Lung (tissue), 12 donors: ENCODE results near the gene SLC18A2. TPM values are rescaled to one million over a fixed set of nuclear protein-coding genes. Genes with fewer than 3 reads are reported as not detected.

Experiments used
- ATAC-seq: fragments of 200-7000 bp; cut with Tn5 transposase; one replicate; pipeline ENCODE4 v1.9.1; 2020; ENCODE audit warnings: moderate number of reproducible peaks; ENCODE audit not compliant: insufficient read depth, low FRiP score
- DNase-seq, 3 donors: peaks; one replicate each; pipeline ENCODE4 v3.0.0-alpha.2; 2013 to 2017
- H3K27ac ChIP-seq, 2 donors: one replicate each; pipeline ENCODE4 v1.5.1; 2013; ENCODE audit warnings: mild to moderate bottlenecking in 2 of 2, moderate library complexity in 2 of 2, control low read depth in 1 of 2, inconsistent platforms in 1 of 2, low read depth in 1 of 2, low read length in 1 of 2
- H3K27me3 ChIP-seq, 3 donors: one replicate each; pipeline ENCODE4 v1.5.1; 2013; ENCODE audit warnings: low read length in 2 of 3; ENCODE audit not compliant: control insufficient read depth in 3 of 3, insufficient read depth in 3 of 3
- H3K36me3 ChIP-seq, 4 donors: one replicate each; pipeline ENCODE4 v1.5.1; 2013; ENCODE audit warnings: low read length in 4 of 4, mild to moderate bottlenecking in 1 of 4, moderate library complexity in 1 of 4; ENCODE audit not compliant: control insufficient read depth in 4 of 4, insufficient read depth in 4 of 4
- H3K4me1 ChIP-seq, 5 donors: one replicate each; pipeline ENCODE4 v1.5.1; 2013; ENCODE audit warnings: low read length in 5 of 5, mild to moderate bottlenecking in 2 of 5, moderate library complexity in 1 of 5; ENCODE audit not compliant: control insufficient read depth in 5 of 5, insufficient read depth in 5 of 5
- H3K4me3 ChIP-seq: one replicate; pipeline ENCODE4 v1.5.1; 2013; ENCODE audit warnings: mild to moderate bottlenecking, control low read depth, moderate library complexity
- H3K9ac ChIP-seq, 2 donors: one replicate each; pipeline ENCODE4 v1.5.1; 2013; ENCODE audit warnings: low read length in 2 of 2, control low read depth in 1 of 2; ENCODE audit not compliant: insufficient read depth in 1 of 2
- H3K9me3 ChIP-seq, 4 donors: one replicate each; pipeline ENCODE4 v1.5.1; 2013; ENCODE audit warnings: low read length in 3 of 4, mild to moderate bottlenecking in 1 of 4, moderate library complexity in 1 of 4; ENCODE audit not compliant: control insufficient read depth in 4 of 4, insufficient read depth in 3 of 4
- WGBS, 2 donors: extraction: QIAGEN DNeasy Blood & Tissue Kit; methylation state at CpG; one replicate each; pipeline ENCODE4 v1.1.7; 2013; 5-methylcytosine and 5-hydroxymethylcytosine counted together
- polyA plus RNA-seq, 2 donors: library from polyadenylated mRNA; stranded (reverse); fragments of 200-250 nt; gene quantifications; one replicate each; pipeline ENCODE4 v1.2.1, GENCODE V29; 2013
- total RNA-seq, 2 donors: library from RNA; depleted of rRNA in 1 of 2; stranded (reverse); fragments of >200 nt in 1 of 2; gene quantifications; one replicate each; pipeline ENCODE4 v1.2.1, GENCODE V29; 2014 to 2021
- TF ChIP-seq, protein P1 (sequence below): IDR thresholded peaks from 2 replicates; pipeline ENCODE4 v1.5.1; 2012; ENCODE audit warnings: mild to moderate bottlenecking; ENCODE audit errors: control extremely low read depth, extremely low read depth
- donor health status: control.
- donor health status: control.
- donor health status: Bipolar disorder and iron deficiency.
- donor health status: healthy.
- donor health status: DM: yes; HTN: yes; CAD: no.

SLC18A2 gene
- total and polyA plus RNA-seq, 4 donors = 0.21 to 3.7 (median 0.65) TPM

DNA sequence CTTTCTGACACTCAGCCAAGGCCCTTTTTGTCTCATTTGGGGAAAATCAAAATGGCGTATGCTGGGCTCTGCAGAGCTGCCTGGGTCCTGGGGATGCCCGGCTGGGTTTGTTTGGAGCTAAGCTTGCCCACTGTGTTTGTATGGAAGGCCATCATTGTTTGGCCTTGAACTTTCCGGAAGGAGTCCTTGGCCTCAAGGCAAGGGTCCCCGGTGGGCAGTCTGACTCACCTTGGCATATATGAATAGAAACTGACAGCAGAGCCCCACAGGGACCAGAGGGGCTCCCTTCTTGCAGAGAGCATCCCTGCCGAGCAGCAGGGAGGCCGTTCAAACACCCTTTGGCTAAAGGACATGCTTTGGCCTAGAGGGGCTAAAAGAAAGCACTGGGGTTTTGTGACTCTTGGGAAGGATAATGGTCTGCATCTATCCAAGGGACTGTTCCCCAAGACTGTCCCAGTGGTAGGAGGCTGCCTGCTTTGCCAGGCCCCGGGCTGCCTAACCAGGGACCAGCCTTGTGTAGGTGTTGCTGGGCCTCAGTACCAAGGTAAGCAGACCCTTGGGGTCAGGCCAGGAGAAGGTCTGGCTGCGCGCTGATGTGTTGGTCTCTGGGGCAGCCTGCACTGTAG, 15.0 kb downstream of the SLC18A2 start:
- Histone ChIP-seq H3K27ac (no peak overlapping the region), H3K4me1 (no peaks in the 10 kb centered on the region), H3K9me3 (no peaks in the 10 kb centered on the region), H3K9ac (no peak overlapping the region), H3K36me3 (no peaks in the 10 kb centered on the region), H3K4me3 (no peak overlapping the region), H3K27me3 (peaks cover 0 to 4% (median 0%) of the 10 kb centered on the region in 3 donors)
- DNase-seq (no peak), ATAC-seq (peak; percentile 9)
- TF ChIP-seq, protein P1, sequence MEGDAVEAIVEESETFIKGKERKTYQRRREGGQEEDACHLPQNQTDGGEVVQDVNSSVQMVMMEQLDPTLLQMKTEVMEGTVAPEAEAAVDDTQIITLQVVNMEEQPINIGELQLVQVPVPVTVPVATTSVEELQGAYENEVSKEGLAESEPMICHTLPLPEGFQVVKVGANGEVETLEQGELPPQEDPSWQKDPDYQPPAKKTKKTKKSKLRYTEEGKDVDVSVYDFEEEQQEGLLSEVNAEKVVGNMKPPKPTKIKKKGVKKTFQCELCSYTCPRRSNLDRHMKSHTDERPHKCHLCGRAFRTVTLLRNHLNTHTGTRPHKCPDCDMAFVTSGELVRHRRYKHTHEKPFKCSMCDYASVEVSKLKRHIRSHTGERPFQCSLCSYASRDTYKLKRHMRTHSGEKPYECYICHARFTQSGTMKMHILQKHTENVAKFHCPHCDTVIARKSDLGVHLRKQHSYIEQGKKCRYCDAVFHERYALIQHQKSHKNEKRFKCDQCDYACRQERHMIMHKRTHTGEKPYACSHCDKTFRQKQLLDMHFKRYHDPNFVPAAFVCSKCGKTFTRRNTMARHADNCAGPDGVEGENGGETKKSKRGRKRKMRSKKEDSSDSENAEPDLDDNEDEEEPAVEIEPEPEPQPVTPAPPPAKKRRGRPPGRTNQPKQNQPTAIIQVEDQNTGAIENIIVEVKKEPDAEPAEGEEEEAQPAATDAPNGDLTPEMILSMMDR = no peak
- 93 to 96% methylated on average over 9 of the region's 9 CpGs for WGBS, 2 donors

GRCh38 chr10:117256910-117257309, 16.0 kb downstream of the SLC18A2 start:
- DNase-seq = no peak
- Histone ChIP-seq H3K9ac (no peak overlapping the region), H3K27ac (no peak overlapping the region), H3K4me1 (peaks cover 0 to 4% (median 0%) of the 10 kb centered on the region in 5 donors), H3K36me3 (no peaks in the 10 kb centered on the region), H3K9me3 (no peaks in the 10 kb centered on the region), H3K4me3 (no peak overlapping the region), H3K27me3 (peaks cover 0 to 4% (median 0%) of the 10 kb centered on the region in 3 donors)
- TF ChIP-seq, protein P1 = no peak
- no peak for ATAC-seq
- 75 to 88% methylated on average over 10 of the region's 10 CpGs for WGBS, 2 donors

DNA sequence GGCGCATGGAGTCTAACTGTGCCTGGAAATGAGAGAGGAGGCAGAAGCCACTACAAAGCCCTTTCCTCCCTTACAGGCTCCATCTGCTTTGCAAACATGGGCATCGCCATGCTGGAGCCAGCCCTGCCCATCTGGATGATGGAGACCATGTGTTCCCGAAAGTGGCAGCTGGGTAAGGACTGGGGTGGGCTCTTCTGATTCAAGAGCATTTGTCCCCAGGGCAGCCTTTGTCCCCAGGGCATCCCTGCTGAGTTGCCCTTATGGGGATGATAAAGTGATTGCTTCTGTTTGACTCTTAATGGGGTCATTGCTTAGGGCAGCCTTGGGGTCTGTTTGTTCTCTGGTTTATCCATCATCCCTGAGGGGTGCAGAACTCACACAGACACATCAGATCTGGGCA, 16.8 kb downstream of the SLC18A2 start:
- Histone ChIP-seq H3K36me3 (no peaks in the 10 kb centered on the region), H3K27ac (no peak overlapping the region), H3K4me1 (peaks cover 0 to 4% (median 0%) of the 10 kb centered on the region in 5 donors), H3K4me3 (no peak overlapping the region), H3K9ac (no peak overlapping the region), H3K27me3 (peaks cover 0 to 4% (median 0%) of the 10 kb centered on the region in 3 donors), H3K9me3 (no peaks in the 10 kb centered on the region)
- DNase-seq (no peak), ATAC-seq (no peak)
- TF ChIP-seq, protein P1 = no peak
- 73 to 89% methylated on average over 3 of the region's 3 CpGs for WGBS, 2 donors

GRCh38 chr10:117259279-117259678, 18.4 kb downstream of the SLC18A2 start:
- no peak overlapping the region for H3K9ac ChIP-seq
- DNase-seq = no peak
- H3K9me3 ChIP-seq = no peaks in the 10 kb centered on the region
- peaks cover 0 to 4% (median 0%) of the 10 kb centered on the region in 3 donors for H3K27me3 ChIP-seq
- H3K27ac ChIP-seq = no peak overlapping the region
- 37 to 46% methylated on average over 3 of the region's 3 CpGs for WGBS, 2 donors
- H3K36me3 ChIP-seq = no peaks in the 10 kb centered on the region
- H3K4me1 ChIP-seq = peaks cover 0 to 4% (median 0%) of the 10 kb centered on the region in 5 donors
- ATAC-seq = no peak
- TF ChIP-seq, protein P1 = no peak
- H3K4me3 ChIP-seq = no peak overlapping the region
